ENCODE results near the gene KREMEN1.

KREMEN1 gene

DNA sequence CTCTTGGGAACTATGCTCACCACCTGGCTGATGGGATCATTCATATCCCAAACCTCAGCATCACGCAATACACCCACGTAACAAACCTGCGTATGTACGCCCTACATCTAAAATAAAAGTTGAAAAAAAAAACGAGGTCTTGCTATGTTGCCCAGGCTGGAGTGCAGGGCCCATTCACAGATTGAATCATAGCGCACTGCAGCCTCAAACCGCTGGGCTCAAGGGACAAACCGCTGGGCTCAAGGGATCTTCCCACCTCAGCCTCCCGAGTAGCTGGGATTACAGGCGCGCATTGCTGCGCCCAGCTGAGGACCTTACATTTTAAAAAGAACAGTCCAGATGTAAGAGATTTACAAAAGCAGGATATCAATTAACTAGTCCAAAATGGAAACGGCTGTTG is 91.0 kb downstream of the KREMEN1 start:
- no peak for DNase-seq (ENCODE audit: low read depth, low spot score)
- H3K4me3 ChIP-seq (ENCODE audit: low read depth, low read length), result no peak overlapping the region
- in situ Hi-C loops (cut with HindIII; ENCODE audit: low sequenced_read_pairs), result no loop called here
- TF ChIP-seq CTCF (IDR thresholded peaks at IDR 0.05; ENCODE audit: low read depth, low read length), result no peak

DNA sequence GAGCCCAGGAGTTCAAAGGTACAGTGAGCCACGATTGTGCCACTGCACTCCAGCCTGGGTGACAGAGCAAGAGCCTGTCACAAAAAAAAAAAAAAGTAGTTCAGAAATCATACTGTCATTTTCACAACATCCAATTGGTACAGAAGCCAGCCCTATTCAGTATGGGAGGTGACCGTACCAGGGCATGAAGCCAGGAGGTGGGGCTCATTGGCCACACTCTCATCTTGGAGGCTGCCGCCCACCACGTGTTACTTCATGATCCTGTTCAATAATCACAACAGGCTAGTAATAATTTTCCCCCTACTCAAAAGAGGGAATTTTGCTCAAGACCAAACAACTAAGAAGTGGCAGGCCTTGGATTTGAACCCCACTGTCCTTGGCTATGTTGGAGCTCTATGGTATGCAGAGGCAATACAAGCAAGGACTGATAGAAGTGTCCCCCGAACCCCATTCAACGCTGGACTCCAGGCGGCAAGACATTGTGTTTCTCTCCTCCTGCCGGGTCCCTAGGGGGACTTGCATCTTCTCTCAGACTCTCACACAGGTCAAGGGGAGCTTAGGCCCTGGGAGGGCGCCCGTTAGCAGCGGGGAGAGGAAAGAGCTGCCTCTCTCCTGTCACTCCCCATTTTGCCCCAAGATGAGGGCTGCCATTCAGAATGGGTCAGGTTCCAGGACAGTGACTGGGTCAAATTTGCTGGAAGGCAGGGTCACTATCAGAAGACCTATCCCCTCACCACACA is 92.7 kb downstream of the KREMEN1 start:
- in situ Hi-C loops (cut with HindIII; ENCODE audit: low sequenced_read_pairs), result no loop called here
- no peak overlapping the region for H3K4me3 ChIP-seq (ENCODE audit: low read depth, low read length)
- no peak for DNase-seq (ENCODE audit: low read depth, low spot score)
- no peak for TF ChIP-seq CTCF (IDR thresholded peaks at IDR 0.05; ENCODE audit: low read depth, low read length)

- DNase-seq (ENCODE audit: low read depth, low spot score), result no peak
- H3K4me3 ChIP-seq (ENCODE audit: low read depth, low read length), result no peak overlapping the region
- TF ChIP-seq CTCF (IDR thresholded peaks at IDR 0.05; ENCODE audit: low read depth, low read length), result no peak
- in situ Hi-C loops (cut with HindIII; ENCODE audit: low sequenced_read_pairs), result no loop called here
These were observed 93.3 kb downstream of the KREMEN1 start for GRCh38 chr22:29166180-29166579.

DNA sequence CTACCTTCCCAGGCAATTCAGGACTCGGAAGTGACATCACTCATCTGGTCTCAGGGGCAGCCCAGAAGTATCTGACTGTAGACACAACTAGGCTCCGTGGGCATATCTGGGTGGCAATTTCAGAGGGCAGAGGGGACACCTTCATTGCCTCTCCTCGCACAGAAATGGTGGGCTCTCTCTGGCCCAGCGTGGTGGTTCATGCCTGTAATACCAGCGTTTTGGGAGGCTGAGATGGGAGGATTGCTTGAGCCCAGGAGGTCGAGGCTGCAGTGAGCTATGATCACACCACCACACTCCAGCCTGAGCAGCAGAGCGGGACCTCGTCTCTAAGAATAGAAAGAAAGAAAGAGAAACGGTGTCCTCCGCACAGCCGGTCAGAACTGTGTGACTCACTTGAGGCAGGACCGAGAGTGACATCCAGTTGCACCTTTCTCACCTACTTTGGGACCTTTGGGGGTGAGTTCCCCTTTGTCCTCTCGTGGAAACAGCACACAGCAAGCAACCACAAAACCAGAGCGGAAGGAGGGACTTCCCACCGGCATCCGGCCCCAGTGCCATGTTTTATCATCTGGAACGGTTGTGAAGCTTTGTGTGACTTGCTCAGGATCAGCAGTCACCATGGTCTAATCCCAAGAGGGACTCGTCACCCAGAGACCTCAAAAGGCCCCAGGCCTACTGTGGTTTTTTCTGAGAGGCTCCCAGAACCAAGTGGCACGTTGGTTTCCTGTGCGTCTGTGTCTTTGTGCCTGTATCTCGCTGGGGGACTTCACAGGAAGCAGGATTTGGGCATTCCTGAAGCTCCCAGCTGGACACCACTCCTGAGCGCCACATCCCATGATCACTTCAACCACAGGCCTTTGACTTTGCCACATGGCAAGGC is 94.4 kb downstream of the KREMEN1 start:
- in situ Hi-C loops (cut with HindIII; ENCODE audit: low sequenced_read_pairs), result no loop called here
- no peak overlapping the region for H3K4me3 ChIP-seq (ENCODE audit: low read depth, low read length)
- no peak for TF ChIP-seq CTCF (IDR thresholded peaks at IDR 0.05; ENCODE audit: low read depth, low read length)
- DNase-seq (ENCODE audit: low read depth, low spot score), result no peak

DNA sequence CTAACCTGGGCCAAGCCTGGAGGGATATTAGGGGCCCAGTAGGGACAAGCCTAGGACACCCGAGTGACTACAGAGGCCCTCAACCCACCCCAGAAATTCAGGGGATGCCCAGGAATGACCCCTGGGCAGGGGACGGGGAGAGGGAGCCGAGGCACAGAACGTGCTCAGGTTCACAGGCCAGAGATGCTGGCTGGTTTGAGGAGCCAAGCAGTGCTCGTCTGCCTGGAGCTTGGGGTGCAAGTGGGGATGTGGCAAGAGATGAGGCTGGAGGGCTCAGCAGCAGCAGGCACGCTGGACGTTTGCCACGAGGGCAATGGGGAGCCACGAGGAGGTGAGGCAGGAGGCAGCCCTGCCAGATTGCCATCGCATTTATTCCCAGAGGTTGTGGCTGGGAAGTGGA is 98.9 kb downstream of the KREMEN1 start:
- in situ Hi-C loops (cut with HindIII; ENCODE audit: low sequenced_read_pairs), result no loop called here
- no peak for TF ChIP-seq CTCF (IDR thresholded peaks at IDR 0.05; ENCODE audit: low read depth, low read length)
- H3K4me3 ChIP-seq (ENCODE audit: low read depth, low read length), result no peak overlapping the region
- DNase-seq (ENCODE audit: low read depth, low spot score), result no peak

DNA sequence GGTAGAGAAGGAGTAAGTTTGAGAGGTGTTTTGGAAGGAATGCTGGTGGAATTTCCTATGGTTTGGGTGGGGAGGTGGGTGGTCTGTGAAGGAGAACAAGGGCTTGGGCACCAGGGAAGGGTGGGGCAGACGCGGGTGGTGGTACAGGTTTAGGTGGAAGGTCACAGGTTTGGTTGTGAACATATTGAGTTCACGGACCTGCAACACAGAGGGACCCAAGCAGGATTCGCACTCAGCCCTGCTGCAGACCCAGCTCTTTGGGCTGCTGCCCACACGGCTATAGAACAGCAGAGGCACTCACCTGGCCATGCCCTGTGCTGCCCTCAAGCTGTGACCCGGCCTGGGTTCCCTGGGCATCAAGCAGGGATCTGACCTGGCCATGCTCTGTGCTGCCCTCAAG is 99.4 kb downstream of the KREMEN1 start:
- DNase-seq (ENCODE audit: low read depth, low spot score), result no peak
- in situ Hi-C loops (cut with HindIII; ENCODE audit: low sequenced_read_pairs), result no loop called here
- H3K4me3 ChIP-seq (ENCODE audit: low read depth, low read length), result no peak overlapping the region
- no peak for TF ChIP-seq CTCF (IDR thresholded peaks at IDR 0.05; ENCODE audit: low read depth, low read length)

Measured in astrocyte of the spinal cord (primary cell).